H1 (cell line): ENCODE results near the gene NETO1.

Experiments
- BACH1 ChIP-seq: IDR thresholded peaks from 2 replicates; pipeline ENCODE4 v1.6.1; 2012; ENCODE audit warnings: low read length, improper control_type of control experiment
- CEBPB ChIP-seq: IDR thresholded peaks from 2 replicates; pipeline ENCODE4 v1.6.1; 2012; ENCODE audit warnings: low read depth, low read length
- CTCF ChIP-seq, 3 experiments: IDR thresholded peaks; 1 replicate in 2 of 3; 2 replicates in 1 of 3; pipeline versions ENCODE4 v1.5.1 to v1.6.1; 2011; ENCODE audit warnings: low read length in 3 of 3, mild to moderate bottlenecking in 3 of 3, inconsistent platforms in 2 of 3, low read depth in 1 of 3, moderate library complexity in 1 of 3; ENCODE audit not compliant: insufficient read depth in 1 of 3; ENCODE audit errors: control extremely low read depth in 1 of 3
- EZH2 ChIP-seq: fragments of 200-600 bp; sonication (generic); IDR thresholded peaks from 2 replicates; pipeline ENCODE4 v1.7.1; 2012; ENCODE audit warnings: low read depth, mild to moderate bottlenecking, moderate library complexity, low read length, inconsistent platforms; ENCODE audit not compliant: severe bottlenecking
- FOSL1 ChIP-seq: IDR thresholded peaks from 2 replicates; pipeline ENCODE4 v1.6.1; 2011; ENCODE audit warnings: mild to moderate bottlenecking, low read depth, low read length, moderate library complexity; ENCODE audit not compliant: insufficient read depth
- NRF1 ChIP-seq: IDR thresholded peaks from 2 replicates; pipeline ENCODE4 v1.6.1; 2011; ENCODE audit warnings: mild to moderate bottlenecking, low read depth, low read length, improper control_type of control experiment
- POLR2AphosphoS5 ChIP-seq: IDR thresholded peaks from 2 replicates; pipeline ENCODE4 v1.6.1; 2011; ENCODE audit warnings: low read depth, low read length
- ZNF274 ChIP-seq: IDR thresholded peaks from 2 replicates; pipeline ENCODE4 v1.7.0; 2012; ENCODE audit warnings: low read length, borderline replicate concordance; ENCODE audit errors: extremely low read depth

GRCh38 chr18:72692595-72692994 lies 175.2 kb downstream of the NETO1 start:
- TF ChIP-seq EZH2 (no peak), POLR2AphosphoS5 (no peak), CEBPB (no peak), CTCF (IDR thresholded peaks at IDR 0.05; ENCODE audit: control extremely low read depth in 1 of 3, insufficient read depth in 1 of 3, low read depth in 1 of 3, low read length in 3 of 3) (no peak), ZNF274 (no peak), FOSL1 (no peak), NRF1 (no peak), BACH1 (no peak)
